NCI-H2029 treated with DMSO at 0.1 percent for 48 hours (cell line): Measurements from ENCODE around the gene MVP.
"Not testable (repeated sequence)": the region's sequence is repeated elsewhere in the genome, so short reads cannot be mapped to it uniquely, and the experiment has no call there.

Experiments
- DNase-seq: peaks from one replicate; lab custom pipeline; 2025; lab: John Stamatoyannopoulos, UW

Gene MVP

DNA sequence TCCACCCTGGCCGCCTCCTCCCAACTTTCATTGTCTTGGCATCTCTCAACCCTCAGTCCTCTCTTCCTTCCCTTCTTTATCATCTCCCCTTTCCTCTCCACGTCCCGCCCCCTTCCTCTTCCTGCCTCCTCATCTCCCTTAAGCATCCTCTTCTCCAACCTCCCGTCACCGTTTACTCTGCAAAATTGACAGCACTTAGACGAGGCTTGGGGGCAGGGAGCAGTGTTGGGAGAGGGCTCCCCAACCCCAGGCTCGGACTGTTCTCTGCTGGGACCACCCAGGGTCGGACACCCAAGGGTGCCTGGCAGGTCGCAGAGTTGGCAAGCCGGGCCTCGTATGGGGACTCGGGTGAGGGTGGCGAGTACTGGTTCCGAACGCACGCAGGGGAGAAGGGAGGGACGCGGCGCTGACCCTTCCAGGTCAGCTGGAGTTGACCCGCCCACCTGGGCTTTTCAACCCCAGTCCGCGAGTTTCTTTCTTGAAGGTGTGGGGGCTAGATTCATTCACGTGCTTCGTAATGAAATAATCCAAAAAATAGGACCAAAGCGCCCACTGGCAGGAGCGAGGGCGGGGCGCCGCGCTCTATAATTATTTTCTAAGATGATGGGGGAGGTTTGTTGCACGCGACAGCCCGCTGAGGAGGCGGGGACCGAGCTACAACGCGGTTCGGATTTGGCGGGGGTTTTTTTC, 5.1 kb upstream of the MVP start:
- no peak for DNase-seq

GRCh38 chr16:29815793-29816693, 4.2 kb upstream of the MVP start, which contains the start of gene PAGR1:
Gene PAGR1 (plus strand): TSS chr16:29816152. CDS start chr16:29816526, 374 bp downstream.
- DNase-seq, result peak; percentile 93

GRCh38 chr16:29816694-29817441, 3.4 kb upstream of the MVP start:
- peak; percentile 28 for DNase-seq

DNA sequence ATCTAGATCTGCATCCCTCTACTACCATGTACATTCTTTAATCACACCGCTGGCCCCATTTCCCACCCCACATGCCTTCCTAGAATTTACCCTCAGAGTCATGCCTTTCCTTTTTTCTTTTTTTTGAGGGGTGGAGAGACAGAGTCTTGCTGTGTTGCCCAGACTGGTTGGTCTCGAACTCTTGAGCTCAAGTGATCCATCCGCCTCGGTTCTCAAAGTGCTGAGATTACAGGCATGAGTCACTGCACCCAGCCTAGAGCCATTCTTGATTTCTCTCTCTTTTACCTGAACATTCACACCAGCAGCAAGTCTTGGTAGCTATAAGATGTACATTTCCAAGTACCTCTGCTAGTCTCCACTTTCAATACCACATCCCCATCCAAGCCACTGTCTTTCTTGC, 2.2 kb upstream of the MVP start:
- DNase-seq, result no peak

- no peak for DNase-seq
Observed at GRCh38 chr16:29819506-29819905, 756 bp upstream of the MVP start.

DNA sequence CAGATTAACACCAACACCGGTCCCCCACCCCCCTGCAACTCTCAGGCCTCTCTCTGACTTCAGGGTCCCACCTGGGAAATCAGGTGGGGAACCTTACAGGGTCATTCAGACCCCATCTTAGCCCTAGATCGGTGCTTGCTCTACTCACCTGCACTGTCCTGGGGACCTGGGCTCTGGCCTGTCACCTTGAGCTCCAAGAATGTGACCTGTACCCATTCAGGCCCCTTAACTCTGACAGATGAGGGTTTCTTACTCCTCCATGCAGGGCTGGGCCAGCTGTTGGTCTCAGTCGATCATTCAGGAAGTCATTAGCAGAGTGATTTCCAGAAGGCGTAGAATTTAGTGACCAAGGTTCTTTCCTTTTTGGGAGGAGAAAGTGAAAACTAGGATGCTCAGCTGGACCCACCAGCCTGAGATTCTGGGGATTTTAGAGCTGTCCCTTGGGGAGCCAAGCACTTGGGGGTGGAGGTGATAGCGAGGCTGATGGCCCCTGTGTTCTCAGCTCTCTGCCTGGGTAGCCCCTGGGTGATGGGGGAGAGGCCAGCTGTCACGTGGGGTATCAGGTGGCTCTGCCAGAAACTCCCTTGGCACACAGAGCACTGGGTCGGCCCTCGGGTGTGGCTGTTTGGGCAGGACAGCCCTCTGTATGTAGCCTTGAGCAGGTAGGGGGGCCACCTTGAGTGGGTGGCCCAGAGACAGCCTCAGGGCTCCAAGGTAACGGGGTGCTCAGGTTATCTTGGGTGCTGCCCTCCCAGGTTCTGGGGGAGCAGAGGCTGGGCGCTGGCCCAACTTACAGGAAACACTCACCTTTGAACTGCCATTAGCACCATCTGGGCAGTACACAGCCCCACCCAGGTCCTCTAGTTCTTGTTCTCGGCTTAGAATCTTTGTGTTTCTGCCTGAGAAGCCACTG, 724 bp downstream of the MVP start:
- DNase-seq, result no peak

DNA sequence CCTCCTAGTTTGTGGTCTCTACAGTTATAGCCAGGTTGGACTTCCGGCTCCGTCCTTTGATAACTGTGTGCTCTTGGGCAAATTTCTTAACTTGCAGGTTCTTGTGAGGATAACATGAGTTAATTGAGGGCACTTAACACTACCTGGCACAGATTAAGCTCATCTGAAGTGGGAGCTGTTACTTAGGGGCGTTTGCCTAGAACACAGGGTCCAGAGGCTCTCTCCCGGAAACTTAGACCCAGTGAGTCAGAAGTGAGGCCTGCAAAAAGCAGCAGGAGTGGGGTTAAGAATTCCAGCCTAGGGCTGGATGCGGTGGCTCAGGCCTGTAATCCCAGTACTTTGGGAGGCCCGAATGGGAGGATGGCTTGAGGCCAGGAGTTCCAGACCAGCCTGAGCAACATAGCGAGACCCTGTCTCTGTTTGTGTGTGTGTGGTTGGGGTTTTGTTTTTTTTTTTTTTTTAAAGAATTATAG, 1.4 kb downstream of the MVP start:
- no peak for DNase-seq

DNA sequence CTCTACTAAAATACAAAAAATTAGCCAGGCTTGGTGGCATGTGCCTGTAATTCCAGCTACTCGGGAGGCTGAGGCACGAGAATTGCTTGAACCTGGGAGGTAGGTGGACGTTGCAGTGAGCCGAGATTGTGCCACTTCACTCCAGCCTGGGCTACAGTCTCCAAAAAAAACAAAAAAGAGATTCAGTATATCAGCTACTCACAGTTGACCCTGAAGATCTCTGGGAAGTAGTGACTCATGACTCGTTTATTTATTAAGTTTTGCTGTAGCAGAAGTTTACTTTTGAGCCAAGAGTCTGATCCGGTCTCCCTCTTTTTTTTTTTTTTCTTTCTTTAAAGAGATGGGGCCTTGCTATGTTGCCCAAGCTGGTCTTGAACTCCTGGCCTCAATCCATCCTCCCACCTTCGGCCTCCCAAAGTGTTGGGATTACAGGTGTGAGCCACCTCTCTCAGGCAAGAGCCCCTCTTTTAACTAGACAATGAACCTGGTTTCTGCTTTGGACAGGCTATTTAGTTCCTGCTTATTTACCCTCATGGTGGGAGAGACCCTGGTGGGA, 4.4 kb downstream of the MVP start:
- no peak for DNase-seq

DNA sequence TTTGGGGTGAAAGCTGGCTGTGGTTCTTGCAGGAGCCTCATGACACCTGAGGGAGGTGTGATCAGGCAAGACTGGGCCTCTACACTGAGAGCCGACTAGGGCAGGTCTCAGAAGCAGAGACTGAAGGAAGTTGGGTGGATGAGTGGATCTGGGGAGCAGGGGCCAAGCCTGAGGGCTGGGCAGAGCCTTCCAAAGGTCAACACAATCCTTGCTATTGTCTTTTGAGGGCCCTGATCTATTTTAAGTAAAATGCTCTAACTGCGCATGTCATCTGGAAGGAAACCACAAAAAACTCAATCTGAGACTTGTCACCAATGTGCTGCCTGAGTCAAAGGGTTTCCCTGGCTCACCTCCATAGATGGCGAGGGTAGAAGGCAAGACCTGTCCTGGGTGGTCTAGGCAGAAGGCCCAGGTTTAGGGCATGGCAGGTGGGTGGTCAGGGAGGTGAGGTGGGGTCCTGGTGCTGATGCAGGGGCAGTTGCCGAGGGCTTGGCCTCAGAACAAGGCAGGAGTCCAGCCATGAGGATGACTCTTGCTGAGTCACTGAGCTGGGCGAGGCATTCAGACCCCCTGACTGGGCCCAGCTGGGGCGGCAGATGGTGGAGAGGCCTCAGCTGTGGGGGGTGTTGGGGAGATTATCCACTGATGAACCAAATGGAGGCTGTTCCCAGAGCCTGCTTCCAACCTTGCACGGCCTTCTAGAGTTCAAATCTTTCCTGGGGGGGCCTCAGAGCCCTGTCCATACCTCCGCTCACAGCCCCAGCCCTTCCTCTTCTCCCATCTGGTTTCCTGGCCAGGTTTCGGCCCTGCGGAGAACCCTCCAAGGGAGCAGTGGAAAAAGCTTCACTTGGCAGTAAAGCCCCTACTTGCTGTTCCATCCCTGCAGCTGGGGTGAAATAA, 5.1 kb downstream of the MVP start:
- no peak for DNase-seq

GRCh38 chr16:29826342-29826695, 6.1 kb downstream of the MVP start:
- DNase-seq, result no peak

GRCh38 chr16:29830774-29831173, 10.5 kb downstream of the MVP start:
- DNase-seq, result no peak

- DNase-seq, result no peak
Observed at GRCh38 chr16:29831490-29831889, 11.2 kb downstream of the MVP start.

GRCh38 chr16:29833219-29833618, 13.0 kb downstream of the MVP start:
- not testable (repeated sequence) for DNase-seq

- no peak for DNase-seq
Observed at GRCh38 chr16:29834079-29834478, 13.8 kb downstream of the MVP start.

GRCh38 chr16:29835926-29836325, 15.7 kb downstream of the MVP start:
- DNase-seq, result no peak

DNA sequence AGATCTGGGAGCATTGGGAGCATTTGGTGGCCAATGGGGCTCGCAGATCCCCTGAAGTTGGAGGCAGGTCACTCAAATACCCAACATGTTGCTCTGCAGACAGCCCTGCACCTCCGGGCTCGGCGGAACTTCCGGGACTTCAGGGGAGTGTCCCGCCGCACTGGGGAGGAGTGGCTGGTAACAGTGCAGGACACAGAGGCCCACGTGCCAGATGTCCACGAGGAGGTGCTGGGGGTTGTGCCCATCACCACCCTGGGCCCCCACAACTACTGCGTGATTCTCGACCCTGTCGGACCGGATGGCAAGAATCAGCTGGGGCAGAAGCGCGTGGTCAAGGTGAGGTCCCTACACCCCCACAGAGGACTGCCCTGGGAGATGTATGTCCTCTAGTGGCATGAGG, 16.4 kb downstream of the MVP start:
- no peak for DNase-seq

GRCh38 chr16:29837841-29838240, 17.6 kb downstream of the MVP start:
- no peak for DNase-seq

- no peak for DNase-seq
Observed at GRCh38 chr16:29839822-29840221, 19.6 kb downstream of the MVP start.

DNA sequence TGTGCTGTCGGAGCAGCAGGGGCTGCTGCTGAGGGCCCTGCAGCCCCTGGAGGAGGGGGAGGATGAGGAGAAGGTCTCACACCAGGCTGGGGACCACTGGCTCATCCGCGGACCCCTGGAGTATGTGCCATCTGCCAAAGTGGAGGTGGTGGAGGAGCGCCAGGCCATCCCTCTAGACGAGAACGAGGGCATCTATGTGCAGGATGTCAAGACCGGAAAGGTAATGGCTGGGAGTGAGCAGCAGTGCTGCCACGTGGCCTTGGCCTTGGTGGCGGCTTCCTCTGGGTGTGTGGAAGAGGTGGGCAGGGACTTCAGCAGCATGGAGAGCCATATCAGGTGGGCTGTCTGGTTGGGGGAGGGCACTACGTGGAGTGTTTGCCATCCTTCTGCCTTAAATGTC, 20.0 kb downstream of the MVP start:
- DNase-seq, result no peak

- no peak for DNase-seq
Observed at GRCh38 chr16:29841631-29842030, 21.4 kb downstream of the MVP start.
